RPMI8226 (cell line): ENCODE results near the gene ZBTB7C.

Experiments used
- DNase-seq: peaks from one replicate; pipeline ENCODE4 v3.0.0-alpha.2; 2015

Gene ZBTB7C

DNA sequence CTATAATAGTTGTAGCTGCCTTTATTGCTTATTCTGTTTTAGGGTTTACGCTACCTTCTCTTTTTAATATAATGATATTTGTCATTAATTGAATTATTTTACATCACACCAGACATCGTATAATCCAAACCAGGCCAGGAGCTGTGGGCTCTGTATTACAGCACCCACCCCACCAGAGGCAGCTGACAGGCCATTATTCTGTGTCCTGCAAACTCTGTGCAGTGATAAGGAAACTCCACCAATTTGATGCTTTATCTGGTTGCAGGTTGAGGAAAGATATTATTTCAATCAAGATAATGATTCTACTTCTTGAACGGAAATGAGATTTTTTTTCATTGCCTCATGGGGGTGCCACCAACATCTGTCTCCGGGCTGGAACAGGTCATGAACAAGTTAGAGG, 227.3 kb downstream of the ZBTB7C start:
- DNase-seq, result peak; percentile 21

DNA sequence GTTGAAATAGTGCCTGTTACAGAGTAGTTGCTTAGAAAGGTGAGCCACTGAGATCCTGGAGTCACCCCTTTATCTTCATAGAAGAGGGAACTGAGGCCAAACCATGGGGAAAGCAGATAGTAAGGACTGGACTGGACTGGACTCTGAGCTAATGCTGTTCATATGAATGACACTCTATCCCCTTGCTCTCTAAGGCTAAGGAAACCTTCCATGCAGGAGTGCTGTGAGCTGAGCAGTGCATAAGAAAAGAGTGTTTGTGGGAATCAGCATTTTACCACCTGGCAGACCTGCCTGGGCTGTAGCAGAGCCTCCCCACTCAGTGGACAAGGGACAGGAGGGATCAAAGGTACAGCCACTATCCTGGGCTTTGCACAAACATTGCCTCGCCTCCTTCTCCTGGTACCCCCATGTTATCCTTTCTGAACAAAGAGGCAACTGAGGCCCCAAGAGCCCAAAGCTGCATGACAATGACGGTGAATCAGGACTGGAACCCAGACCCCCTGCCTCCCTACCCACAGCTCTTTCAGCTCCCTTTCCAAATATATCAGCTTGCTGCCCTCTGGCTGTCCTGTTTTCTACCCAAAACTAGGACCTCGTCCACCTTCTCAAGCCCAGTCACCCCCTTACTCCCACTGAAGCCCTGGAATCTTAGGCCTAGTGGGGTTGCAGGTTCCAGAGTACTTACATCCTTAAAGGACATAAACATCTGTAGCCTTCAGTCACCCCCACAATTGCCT, 227.9 kb downstream of the ZBTB7C start:
- no peak for DNase-seq

DNA sequence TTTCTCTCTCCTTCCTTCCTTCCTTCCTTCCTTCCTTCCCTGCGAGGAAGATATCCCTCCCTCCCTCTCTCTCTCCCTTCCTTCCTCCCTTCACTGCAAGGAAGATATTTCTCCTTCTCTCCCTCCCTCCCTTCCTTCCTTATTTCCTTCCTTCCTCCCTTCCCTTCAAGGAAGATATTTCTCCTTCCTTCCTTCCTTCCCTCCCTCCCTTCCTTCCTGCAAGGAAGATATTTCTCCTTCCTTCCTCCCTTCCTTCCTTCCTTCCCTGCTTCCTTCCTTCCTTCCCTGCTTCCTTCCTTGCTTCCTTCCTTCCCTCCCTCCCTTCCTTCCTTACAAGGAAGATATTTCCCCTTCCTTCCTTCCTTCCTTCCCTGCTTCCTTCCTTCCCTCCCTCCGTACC, 229.5 kb downstream of the ZBTB7C start:
- DNase-seq, result no peak

DNA sequence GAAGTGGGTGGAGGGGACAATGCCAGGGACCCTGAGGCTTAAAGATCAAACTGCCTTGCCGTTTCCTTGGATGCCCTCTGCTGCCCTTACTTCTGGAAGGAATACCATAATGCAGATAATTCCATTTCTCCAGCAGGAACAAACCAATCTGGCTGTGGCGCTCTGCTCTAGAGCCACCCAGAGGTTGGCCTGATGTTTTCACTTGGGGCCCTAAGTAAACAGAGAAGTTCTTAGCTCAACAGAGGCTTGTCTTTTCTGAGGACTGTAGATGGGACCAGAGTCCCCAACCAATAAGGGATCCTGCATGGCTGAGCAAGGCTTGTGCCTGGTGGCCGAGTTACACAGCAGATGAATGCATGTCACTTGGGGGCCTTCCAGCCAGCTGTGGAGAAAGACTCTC, 230.2 kb downstream of the ZBTB7C start:
- DNase-seq, result no peak

DNA sequence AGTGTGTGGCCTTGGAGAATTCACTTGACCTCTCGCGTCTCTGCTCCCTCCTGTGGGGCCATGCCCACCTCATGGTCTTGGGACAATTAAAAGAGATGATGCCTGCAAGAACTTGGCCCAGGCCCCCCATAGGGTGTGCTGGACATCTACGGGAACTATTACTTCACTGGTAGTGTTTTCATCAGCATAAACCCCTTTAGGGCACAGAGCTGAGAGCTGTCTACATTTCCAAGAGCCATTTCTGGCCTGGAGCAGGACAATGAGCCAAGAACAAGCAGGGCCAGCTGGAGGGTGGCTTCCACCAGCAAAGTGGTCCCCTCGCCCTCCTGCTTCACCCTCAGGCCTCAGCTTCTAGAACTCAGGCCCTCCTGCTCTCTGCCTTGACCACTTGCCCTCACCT, 232.3 kb downstream of the ZBTB7C start:
- no peak for DNase-seq

DNA sequence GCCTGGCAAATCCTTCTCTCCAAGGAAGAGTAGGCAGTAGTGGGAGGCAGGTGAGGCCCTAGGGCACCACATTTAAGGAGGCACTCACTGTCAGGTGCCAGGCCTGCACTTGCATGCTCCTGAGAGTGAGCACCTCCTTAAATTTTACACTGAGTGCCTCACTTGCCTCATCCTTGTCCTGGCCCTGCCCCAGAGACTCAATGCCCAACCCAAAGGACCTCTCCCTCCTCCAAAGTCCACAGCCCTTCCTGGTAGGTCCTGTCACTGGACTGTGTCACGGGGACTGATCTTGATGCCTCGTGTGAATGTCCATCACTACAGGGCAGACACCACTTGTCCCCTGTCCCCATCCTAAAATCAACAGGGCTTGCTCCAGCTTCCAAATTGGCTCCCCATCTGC, 235.6 kb downstream of the ZBTB7C start:
- no peak for DNase-seq

DNA sequence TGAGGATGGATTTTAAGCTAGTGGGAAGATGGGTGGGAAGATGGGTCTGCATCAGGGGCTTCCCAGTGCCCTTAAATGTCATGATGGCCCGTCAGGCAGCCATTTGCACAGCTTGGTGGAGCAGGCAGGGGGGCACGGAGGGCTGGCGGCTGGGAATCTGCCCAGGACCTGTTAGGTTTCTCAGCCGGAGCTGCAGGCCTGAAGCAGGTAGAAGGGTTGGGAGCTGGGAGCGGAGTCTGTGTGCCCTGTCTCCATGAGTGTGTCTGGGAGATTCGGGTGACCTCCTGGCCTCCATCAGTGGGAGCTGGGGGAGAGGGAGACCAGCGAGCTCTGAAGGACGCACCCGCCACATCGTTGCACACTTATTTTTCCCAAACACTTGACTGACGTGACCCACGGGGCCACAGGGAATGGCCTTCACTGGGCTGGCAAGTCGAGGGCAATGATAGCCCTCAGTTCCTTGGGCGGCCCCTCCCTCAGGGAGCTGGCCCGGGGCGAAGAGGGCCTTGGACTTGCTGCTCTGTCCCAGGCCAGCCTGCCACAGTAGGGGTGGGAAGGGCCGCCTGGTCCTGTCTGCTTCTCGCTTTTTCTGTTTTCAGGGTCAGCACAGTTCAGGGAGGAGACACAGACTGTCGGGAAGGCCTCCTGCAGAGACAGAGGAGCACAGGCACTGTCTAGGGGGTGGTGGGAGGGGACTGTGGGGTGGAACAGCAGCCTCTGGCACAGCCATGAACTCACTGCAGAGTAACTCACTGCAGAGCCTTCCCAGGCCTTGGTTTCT, 236.8 kb downstream of the ZBTB7C start:
- DNase-seq, result no peak

DNA sequence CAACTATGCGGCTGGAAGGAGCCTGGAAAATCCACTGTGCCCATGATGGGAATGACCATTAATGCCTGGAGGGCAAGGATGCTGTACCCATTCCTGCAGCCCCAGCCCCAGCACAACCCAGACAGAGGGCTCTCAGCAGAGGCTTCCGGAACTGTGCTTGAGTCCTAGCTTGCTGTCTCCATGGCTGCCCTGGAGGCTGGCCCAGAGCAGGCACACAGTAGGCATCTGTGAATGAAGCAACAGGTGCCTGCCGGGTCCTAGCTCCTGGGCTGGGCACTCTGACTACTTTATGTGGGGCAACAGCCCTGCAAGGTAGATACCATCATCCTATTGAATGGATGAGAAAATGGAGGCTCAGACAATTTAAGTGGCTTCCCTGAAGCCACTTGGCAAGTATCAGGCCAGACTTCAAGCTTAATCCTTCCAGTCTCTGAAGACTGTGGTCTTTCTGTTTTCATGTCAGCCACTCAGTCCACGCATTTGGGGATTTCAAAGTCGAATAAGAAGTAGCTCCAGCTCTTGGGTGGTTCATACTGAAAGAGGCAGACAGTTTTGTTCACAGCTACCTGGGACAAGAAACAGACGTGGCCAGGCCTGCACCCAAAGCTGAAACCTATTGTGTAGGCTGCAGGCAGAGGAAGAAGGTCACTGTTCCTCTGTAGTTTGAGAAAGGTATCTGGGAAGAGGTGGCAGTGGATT, 237.5 kb downstream of the ZBTB7C start:
- no peak for DNase-seq

DNA sequence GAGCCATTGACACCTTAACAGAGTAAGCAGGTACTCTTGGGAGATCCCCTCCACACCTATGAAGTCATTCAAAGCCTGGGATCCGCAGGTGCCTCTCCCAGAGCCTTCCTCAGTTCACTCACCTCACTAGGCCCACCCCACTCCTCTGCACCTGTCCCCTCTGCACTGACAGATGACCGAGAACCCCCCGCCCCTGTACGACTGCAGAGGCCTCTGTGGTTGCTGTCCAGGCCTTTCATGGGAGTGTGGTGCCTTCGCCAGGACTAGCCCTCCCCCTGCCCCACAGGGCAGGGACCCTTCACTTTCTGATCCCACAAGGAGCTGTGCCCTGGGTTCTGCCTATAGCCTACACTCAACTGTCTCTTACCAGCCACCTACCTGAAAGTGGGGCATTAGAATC, 238.5 kb downstream of the ZBTB7C start:
- DNase-seq, result no peak

DNA sequence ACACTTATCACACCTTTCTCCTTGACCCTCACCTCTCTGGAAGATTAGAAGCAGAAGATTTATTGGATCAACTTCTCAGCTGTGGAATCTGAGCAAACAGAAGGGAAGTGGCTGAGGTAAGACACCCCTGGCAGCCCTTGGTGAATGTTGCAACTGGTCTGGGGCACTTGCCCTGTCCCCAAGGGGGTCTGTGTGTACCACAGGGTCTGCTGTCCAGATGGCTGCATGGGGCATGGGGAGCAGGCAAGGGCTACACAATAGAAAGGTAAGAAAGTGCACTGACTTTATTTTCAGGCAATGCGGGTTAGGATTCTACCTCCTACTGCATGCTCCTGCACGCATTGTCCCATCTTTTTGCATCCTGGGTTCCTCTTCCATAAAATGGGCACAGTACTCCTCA, 240.3 kb downstream of the ZBTB7C start:
- no peak for DNase-seq

DNA sequence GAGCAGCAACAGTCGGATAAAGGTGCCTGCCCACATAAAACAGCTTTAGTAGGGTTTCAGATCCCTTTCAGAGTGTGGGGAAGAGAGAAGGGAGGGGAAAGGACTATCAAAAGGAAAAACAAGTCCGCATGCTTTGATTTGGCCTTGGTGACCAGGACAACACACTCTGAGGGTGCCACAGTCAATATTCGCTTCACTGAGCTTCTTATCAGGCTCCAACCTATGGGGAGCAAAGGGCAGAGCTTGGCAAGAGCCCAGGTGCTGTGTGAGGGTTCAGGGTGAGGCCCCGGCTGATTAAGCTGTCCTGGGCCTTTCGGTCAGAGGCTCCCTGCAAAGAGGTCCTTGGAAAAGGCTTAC, 241.3 kb downstream of the ZBTB7C start:
- peak; percentile 69 for DNase-seq

DNA sequence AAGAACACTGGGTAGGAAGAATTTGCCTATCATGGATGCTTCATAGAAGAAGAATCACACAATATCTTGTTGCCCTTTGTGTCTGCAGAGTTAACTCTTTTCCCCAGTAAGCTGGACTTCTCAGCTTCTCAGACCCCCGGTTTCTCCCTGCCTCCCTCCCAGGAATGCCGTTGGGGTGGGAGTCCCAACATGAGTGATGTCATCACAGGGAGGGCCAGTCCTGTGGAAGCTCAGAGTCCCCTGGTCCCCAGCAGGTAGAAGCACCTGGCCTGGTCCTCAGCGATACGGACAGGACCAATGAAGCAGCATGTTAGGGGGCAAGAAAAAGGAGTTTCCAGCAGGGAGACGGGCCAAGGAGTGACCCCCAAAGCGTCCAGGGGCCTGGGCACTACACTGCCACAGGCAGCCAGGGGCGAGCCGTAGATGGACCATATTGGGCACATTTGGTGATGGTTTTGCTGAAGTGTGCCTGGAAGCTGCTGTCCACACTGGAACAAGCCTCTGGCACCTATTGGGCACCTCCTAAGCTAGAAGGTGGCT, 242.8 kb downstream of the ZBTB7C start:
- DNase-seq, result no peak

DNA sequence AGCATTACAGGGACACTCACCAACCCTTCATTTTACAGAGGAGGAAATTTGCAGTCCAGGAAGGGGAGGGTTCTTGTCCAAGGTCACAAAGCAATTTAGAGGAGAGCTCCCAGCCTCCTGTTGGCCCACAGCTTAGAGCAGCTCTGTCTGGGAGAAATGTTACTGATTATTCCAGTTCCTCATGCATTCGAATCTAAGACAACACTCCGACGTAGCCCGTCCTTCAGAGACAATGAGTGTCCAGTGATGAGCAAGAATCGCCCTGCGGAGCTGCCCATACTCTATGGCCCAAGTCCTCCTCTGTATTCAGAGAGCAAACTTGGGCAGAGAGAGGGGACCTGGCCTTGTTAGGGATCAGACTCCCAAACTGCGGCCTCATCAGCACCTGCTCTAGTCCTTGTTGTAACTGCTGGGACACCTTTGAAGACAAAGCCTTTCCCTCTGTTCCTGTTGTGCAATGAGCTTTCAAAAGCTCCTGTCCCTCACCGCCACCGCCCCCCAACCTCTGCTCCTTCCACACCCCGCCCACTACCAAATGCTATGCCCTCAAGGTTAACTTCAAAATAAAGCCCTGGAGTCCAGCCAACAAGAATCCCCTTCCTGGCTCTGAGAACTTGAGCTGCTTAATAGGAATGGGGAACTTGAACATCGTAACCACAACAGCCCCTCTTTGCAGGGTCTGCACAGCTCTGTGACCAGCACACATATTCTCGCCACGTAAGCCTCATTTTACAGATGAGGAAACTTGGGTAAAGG, 243.9 kb downstream of the ZBTB7C start:
- DNase-seq, result peak; percentile 39

DNA sequence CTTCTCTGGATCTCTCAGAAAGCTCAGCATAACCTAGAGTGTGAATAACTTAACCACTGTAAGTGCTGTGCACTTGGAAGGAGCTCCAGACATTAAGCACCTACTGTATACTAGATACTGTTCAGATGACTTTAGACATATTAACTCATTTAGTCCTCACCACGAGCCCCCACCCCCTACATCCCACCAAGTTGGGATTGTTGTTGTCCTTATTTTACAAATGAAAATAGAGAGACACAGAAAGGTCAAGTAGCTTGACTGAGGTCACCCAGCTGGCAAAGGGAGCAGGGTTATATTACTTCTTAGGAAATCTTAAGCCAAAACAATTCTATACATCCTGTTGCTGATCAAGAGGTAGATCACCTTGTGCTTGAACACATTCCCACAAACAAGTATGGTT, 244.5 kb downstream of the ZBTB7C start:
- no peak for DNase-seq

DNA sequence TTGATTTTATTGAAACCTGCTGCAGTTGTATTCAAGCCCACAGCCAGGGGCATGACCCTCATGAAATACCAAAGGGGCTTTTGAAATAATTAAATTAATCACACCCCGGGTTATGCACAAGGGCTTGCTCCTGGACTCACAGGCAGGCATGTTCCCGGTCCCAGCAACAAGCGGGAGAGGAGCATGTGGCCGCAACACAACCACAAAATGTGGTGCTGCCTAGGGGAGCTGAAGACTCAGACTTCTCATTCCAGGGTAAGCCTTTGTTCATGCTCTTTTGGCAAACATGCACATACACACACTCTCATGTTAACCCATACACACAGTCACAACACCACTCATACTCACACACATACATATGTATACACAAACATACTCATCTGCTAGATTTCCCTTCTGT, 245.1 kb downstream of the ZBTB7C start:
- no peak for DNase-seq

DNA sequence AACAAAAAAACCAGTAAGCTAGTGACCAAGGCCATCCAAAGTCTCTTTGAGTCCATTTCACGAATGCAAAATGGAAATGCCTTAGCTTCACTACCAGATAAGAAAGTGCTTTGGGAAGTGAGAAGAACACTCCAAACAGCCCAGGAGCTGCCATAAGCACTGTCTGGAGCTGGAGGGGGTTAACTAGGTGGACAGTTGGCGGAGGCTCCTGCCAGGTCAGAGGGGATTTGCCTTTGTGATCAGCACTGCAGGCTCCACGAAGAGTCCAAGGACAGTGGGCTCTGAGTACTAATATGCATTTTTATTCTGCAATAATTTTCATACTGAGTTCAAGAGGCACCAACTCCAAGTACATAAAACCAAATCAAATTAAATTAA, 245.5 kb downstream of the ZBTB7C start:
- DNase-seq, result no peak

DNA sequence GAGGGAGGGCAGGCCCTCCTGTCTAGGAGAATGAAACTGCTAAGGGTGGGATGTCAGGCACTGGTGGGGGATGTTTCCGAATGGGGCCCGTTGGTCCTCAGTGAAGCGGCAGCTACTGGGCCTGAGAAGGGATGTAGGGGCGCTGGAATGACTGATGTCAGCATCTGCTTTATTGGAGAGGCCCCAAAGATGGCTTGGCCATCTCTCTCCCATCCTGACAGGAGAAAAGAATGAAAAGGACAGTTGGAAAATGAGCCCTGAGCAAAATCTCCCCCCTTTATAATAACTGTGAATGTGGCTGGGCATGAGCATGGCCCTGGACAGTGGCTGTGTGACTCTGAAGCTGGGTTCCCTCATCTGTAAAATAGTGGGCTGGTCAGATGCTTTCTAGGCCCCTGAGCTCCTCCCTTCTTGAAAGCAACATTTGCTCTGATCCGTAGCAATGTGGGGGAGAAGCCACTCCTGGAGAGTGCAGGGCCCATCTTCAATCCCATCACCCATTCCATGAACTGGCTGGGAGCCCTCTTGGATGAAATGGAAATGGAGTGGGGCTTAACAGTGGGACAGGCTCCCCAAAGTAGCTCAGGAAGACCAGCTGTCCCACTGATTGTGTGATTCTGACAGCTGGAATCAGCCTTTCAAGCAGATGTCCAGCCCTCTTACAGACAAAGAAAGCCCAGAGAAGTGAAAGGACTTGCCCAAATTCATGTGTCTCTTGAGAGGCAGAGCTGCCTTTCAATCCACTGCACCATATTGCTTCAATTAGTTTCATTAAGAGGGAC, 246.0 kb downstream of the ZBTB7C start:
- no peak for DNase-seq

DNA sequence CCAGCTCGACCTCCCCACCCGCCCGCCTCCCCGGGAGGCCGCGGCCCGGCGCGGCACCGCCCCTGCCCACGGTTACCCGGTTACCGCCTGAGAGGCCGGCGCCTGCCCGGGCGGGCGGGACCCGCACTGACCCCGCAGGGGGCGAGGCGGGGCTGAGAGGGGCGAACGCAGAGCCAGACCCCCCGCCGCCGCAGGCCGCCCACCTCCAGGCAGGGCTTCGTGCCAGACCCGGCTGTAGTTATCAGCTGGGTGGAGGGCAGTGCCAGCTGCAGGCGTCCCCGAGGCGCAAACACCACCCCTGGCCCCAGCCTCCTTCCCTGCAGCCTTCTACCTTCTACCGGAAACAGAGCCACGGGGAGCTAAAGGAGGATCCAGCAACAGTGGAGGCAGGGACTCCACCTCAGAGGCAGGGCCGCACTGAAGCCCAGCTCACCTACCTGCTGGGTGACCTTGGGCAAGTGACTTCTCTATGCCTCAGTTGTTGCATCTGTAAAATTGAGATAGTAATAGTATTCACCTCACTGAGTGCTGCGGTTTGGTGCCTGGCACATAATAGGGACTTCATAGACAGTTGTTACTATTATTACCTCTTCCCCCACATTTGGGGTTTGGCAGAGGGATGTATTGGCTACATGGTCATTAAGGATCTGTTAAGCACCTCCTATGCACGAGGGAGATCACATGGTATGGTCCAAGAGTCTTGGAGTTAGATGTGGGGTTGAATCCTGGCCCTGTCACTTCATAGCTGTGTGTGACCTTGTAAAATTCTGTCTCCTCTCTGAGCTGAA, 247.1 kb downstream of the ZBTB7C start:
- DNase-seq, result peak; percentile 46

DNA sequence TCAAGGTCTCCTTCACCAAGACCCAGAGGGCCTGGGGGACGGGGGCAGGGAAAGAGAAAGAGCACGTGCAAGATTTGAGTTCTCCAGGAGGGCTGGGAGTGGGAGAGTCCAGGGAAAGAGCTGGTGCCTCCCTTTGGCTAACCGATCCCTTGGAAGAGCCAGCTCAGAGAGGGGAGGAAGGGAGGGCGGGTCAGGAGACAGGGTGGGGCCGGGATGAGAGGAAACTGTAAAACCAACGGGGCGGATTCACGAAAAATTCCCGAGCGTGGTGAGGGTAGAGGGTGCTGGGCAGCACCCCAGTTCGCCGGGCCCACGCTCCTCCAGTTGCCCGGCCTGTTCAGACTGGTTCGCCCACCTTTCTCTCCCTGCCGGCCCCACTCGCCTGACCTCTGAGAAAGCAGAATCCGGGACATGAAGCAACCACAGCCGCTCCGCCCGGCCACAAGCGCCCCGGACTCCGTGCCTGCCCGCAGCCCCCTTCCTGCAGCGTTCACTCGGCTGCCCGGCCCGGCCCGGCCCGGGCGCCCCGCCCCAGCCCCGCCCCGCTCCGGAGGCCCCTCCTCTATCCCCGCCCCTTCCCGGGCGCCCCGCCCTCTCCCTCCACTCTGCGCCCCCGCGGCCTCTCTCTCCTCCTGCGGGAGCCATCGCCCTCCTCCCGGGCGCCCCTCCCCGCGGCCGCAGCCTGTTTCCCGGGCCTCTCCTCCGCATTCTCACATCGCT, 247.8 kb downstream of the ZBTB7C start:
- DNase-seq, result peak; percentile 70

DNA sequence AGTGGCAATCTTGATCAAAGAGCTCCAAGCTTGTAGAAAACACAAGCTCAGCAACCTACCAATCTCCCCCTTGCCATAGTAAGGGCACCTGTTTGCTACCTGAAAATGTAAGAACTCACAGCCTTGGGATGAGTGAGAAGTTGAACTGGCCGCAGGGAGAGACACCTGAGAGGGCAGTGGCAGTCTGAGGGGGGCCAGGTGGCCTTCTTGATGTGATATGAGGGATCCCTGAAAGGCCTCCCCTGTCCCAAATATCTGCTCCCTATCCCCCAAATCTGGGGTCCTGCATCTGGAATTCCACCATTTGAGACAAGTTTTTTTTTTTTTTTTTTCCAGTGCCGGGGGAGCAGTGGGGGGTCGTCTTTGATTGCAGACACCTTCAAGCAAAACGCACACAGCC, 248.6 kb downstream of the ZBTB7C start:
- no peak for DNase-seq

DNA sequence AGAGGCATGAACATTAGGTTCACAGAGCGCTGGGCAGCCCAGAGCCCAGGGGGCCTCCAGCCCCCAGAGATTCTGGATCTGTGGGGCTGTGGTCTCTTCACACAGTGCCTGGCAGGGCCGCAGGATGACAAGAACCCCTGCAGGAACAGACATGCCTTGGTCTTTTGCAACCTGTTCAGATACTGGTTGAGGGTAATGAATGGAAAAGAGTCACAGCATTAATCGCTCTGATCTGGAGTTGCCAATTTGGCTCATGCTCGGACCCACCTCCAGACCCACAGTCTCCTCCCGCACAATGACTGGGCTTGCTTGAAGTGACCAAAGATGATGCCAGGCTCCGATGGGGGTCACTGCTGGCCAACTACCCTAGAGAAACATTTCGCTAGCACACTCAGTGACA, 249.4 kb downstream of the ZBTB7C start:
- no peak for DNase-seq
